ENCODE results near the gene DEFB129. TPM values are rescaled to one million over a fixed set of nuclear protein-coding genes. Genes with fewer than 3 reads are reported as not detected.

The DEFB129 gene
- total and polyA plus RNA-seq, 9 of the 15 experiments (the other 6 are each of a cell fraction or from before 2014, with no cell fraction given): not detected

- no peaks in the 10 kb centered on the region for H4K20me1 ChIP-seq (replicated peaks; ENCODE audit: control insufficient read depth, insufficient read depth, low read length)
- no peak overlapping the region for H3K4me3 ChIP-seq
- H3K9me3 ChIP-seq (replicated peaks; ENCODE audit: control insufficient read depth, insufficient read depth, low read depth, low read length): no peaks in the 10 kb centered on the region
- H3K9me1 ChIP-seq (ENCODE audit: control insufficient read depth, insufficient read depth, low read length): no peaks in the 10 kb centered on the region
- no peak overlapping the region for H3K4me2 ChIP-seq (ENCODE audit: insufficient read depth, low read length)
- H3K36me3 ChIP-seq (ENCODE audit: control insufficient read depth, insufficient read depth, low read length): no peaks in the 10 kb centered on the region
- H3K4me1 ChIP-seq (replicated peaks in 1 of 2; ENCODE audit: control insufficient read depth in 2 of 2, insufficient read depth in 2 of 2, low read length in 2 of 2): no peaks in the 10 kb centered on the region
- no peak overlapping the region for H3K9ac ChIP-seq (ENCODE audit: insufficient read depth in 1 of 2, low read depth in 2 of 2, low read length in 2 of 2)
- WGBS (ENCODE audit: insufficient coverage, low coverage, missing lambda C conversion rate): 10% methylated on average over 1 of the region's 1 CpG
- FAIRE-seq (no peak), ATAC-seq (no peak), DNase-seq (ENCODE audit: extremely low read depth in 1 of 4, low spot score in 3 of 4) (no peak)
- no peak overlapping the region for H3K27ac ChIP-seq (ENCODE audit: extremely low read depth, low read depth, low read length)
- H3K27me3 ChIP-seq (ENCODE audit: control insufficient read depth in 2 of 2, insufficient read depth in 2 of 2, low read length in 2 of 2): peaks cover 0 to 4% of the 10 kb centered on the region in 2 experiments; a peak in 2 of 5 replicates
- no TSS peak for BruUV-seq (replicated peaks)
- CTCF ChIA-PET (ENCODE audit: low intra/inter-chr PET ratio): no interaction called here
- H3K79me2 ChIP-seq (ENCODE audit: control insufficient read depth, insufficient read depth, low read length): no peaks in the 10 kb centered on the region
- no peak overlapping the region for H2AFZ ChIP-seq (ENCODE audit: low read depth, low read length)
- in situ Hi-C loops (cut with MboI) (no loop called here), intact Hi-C loops (cut with micrococcal nuclease) (no loop called here)
- TF ChIP-seq ZNF507 (tag; conservative IDR thresholded peaks at IDR 0.05) (no peak), ETS1 (conservative IDR thresholded peaks at IDR 0.05; ENCODE audit: control insufficient read depth, low read depth, low read length) (no peak), NCOA4 (IDR thresholded peaks at IDR 0.05; ENCODE audit: partially characterized antibody) (no peak), ZNF146 (CRISPR knock-in tag; IDR thresholded peaks at IDR 0.05; ENCODE audit: unreplicated experiment) (no peak), POLR3A (IDR thresholded peaks at IDR 0.05; ENCODE audit: borderline replicate concordance, extremely low read depth, insufficient read depth, insufficient read length) (no peak), HBP1 (CRISPR knock-in tag; IDR thresholded peaks at IDR 0.05) (no peak), ETV6 (IDR thresholded peaks at IDR 0.05; ENCODE audit: borderline replicate concordance in 1 of 2, low read depth in 2 of 2, low read length in 1 of 2) (no peak), ETV6 (CRISPR knock-in tag; IDR thresholded peaks at IDR 0.05; ENCODE audit: borderline replicate concordance) (no peak), ZBTB8A (IDR thresholded peaks at IDR 0.05; ENCODE audit: partially characterized antibody) (no peak)
- TF ChIP-seq, protein P1, sequence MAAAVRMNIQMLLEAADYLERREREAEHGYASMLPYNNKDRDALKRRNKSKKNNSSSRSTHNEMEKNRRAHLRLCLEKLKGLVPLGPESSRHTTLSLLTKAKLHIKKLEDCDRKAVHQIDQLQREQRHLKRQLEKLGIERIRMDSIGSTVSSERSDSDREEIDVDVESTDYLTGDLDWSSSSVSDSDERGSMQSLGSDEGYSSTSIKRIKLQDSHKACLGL (CRISPR knock-in tag; IDR thresholded peaks at IDR 0.05; ENCODE audit: borderline replicate concordance, poor library complexity, severe bottlenecking): no peak
- POLR2A ChIA-PET: interaction anchor here (0.8 kb wide), 1 partner anchor 27 kb away, joined by 3 read pairs; the partner anchor contains the start of gene DEFB128
These were observed 11.3 kb upstream of the DEFB129 start for GRCh38 chr20:215796-216195.

Data from K562 (cell line).